Embryonic facial prominence (tissue), 1 donor: Measurements from ENCODE around the gene MRPL40.
"Not testable (repeated sequence)": the region's sequence is repeated elsewhere in the genome, so short reads cannot be mapped to it uniquely, and the experiment has no call there.

Source experiments
- DNase-seq: peaks from one replicate; pipeline ENCODE4 v3.0.0-alpha.2; 2016; ENCODE audit errors: extremely low spot score

Gene MRPL40

GRCh38 chr22:19440411-19441195 is 8.3 kb downstream of the MRPL40 start:
- DNase-seq = no peak

- DNase-seq = no peak
Observed at GRCh38 chr22:19442166-19442565, 9.8 kb downstream of the MRPL40 start.

- DNase-seq = no peak
Observed at GRCh38 chr22:19443544-19444211, 11.3 kb downstream of the MRPL40 start.

- DNase-seq = not testable (repeated sequence)
Observed at GRCh38 chr22:19445279-19445982, 13.1 kb downstream of the MRPL40 start.

- DNase-seq = no peak
Observed at GRCh38 chr22:19446603-19447329, 14.4 kb downstream of the MRPL40 start.

GRCh38 chr22:19447330-19448075 is 15.2 kb downstream of the MRPL40 start, which contains the start of gene C22orf39:
Gene C22orf39, minus strand, starts transcription at chr22:19447711. Its CDS starts 23 bp downstream, at chr22:19447688.
- peak; percentile 91 for DNase-seq

GRCh38 chr22:19448076-19448607 is 15.8 kb downstream of the MRPL40 start:
- DNase-seq = peak; percentile 19

GRCh38 chr22:19448739-19449421 is 16.5 kb downstream of the MRPL40 start:
- DNase-seq = no peak

GRCh38 chr22:19449422-19449767 is 17.1 kb downstream of the MRPL40 start:
- DNase-seq = no peak

- DNase-seq = no peak
Observed at GRCh38 chr22:19450363-19451175, 18.2 kb downstream of the MRPL40 start.

- no peak for DNase-seq
Observed at GRCh38 chr22:19451570-19451969, 19.2 kb downstream of the MRPL40 start.

- DNase-seq = no peak
Observed at GRCh38 chr22:19453718-19454117, 21.4 kb downstream of the MRPL40 start.

GRCh38 chr22:19454156-19454555 is 21.8 kb downstream of the MRPL40 start:
- DNase-seq = no peak

GRCh38 chr22:19455033-19455432 is 22.7 kb downstream of the MRPL40 start:
- no peak for DNase-seq

- no peak for DNase-seq
Observed at GRCh38 chr22:19455585-19456370, 23.4 kb downstream of the MRPL40 start.

- no peak for DNase-seq
Observed at GRCh38 chr22:19456541-19456940, 24.2 kb downstream of the MRPL40 start.

GRCh38 chr22:19457828-19458428 is 25.6 kb downstream of the MRPL40 start:
- no peak for DNase-seq

GRCh38 chr22:19460036-19460435 is 27.7 kb downstream of the MRPL40 start:
- no peak for DNase-seq
